Breast epithelium (tissue), 4 donors: Measurements from ENCODE around the gene MIER2. TPM values are rescaled to one million over a fixed set of nuclear protein-coding genes. Genes with fewer than 3 reads are reported as not detected.

Source experiments
- DNase-seq, 2 donors: peaks; one replicate each; pipeline ENCODE4 v3.0.0-alpha.2; 2019; ENCODE audit warnings: low spot score in 2 of 2
- H3K27ac ChIP-seq, 2 donors: fragments of 200-600 bp; sonication (generic) in 1 of 2; one replicate each; pipeline ENCODE4 v1.5.1; 2016 to 2019; ENCODE audit warnings: mild to moderate bottlenecking in 1 of 2
- H3K27me3 ChIP-seq, 2 donors: fragments of 200-600 bp; sonication (generic) in 1 of 2; one replicate each; pipeline versions ENCODE4 v1.5.1 to v1.6.0; 2017 to 2019; ENCODE audit warnings: control low read depth in 1 of 2, mild to moderate bottlenecking in 1 of 2
- H3K36me3 ChIP-seq: fragments of 200-600 bp; one replicate; pipeline ENCODE4 v1.5.1; 2019
- H3K4me1 ChIP-seq, 2 donors: fragments of 200-600 bp; sonication (generic); one replicate each; pipeline ENCODE4 v1.5.1; 2016 to 2019; ENCODE audit warnings: control low read depth in 1 of 2
- H3K4me3 ChIP-seq, 3 donors: fragments of 200-600 bp; sonication (generic); 1 replicate in 2 of 3; 2 replicates in 1 of 3; pipeline ENCODE4 v1.5.1; 2016 to 2019; ENCODE audit warnings: mild to moderate bottlenecking in 3 of 3, moderate library complexity in 2 of 3
- H3K9me3 ChIP-seq, 2 donors: fragments of 200-600 bp; sonication (generic) in 1 of 2; one replicate each; pipeline ENCODE4 v1.5.1; 2016 to 2019; ENCODE audit warnings: control low read depth in 1 of 2
- CTCF ChIP-seq, 3 donors: fragments of 450-650 bp; IDR thresholded peaks; one replicate each; pipeline ENCODE4 v1.5.1; 2016 to 2017; ENCODE audit warnings: antibody characterized with exemption in 3 of 3, mild to moderate bottlenecking in 3 of 3, moderate library complexity in 3 of 3
- POLR2A ChIP-seq: fragments of 450-650 bp; IDR thresholded peaks from one replicate; pipeline ENCODE4 v1.6.1; 2016; ENCODE audit warnings: antibody characterized with exemption, mild to moderate bottlenecking, moderate library complexity
- POLR2AphosphoS5 ChIP-seq, 3 donors: sonication (generic); formaldehyde crosslinking; IDR thresholded peaks; one replicate each; pipeline ENCODE4 v1.6.1; 2017; ENCODE audit warnings: antibody characterized with exemption in 3 of 3
- intact Hi-C: fragments of 100-400 bp; cut with DNase I; formaldehyde crosslinking; loops from one replicate; pipeline ENCODE4 v1.15.1; 2023; ENCODE audit warnings: low total_unique reads
- total RNA-seq, 3 donors: library from RNA; depleted of rRNA; stranded (reverse); fragments of >200 nt; gene quantifications; one replicate each; pipeline ENCODE4 v1.1.0, GENCODE V29; 2016

The MIER2 gene
- total RNA-seq, 3 donors from 2014 or later = 5.4 to 17.0 (median 12.8) TPM

- Histone ChIP-seq H3K36me3 (peaks cover 14% of the 10 kb centered on the region), H3K27me3 (no peaks in the 10 kb centered on the region), H3K4me1 (no peaks in the 10 kb centered on the region), H3K9me3 (no peaks in the 10 kb centered on the region), H3K27ac (no peak overlapping the region), H3K4me3 (no peak overlapping the region)
- TF ChIP-seq CTCF (IDR thresholded peaks at IDR 0.05) = no peak
- no peak for TF ChIP-seq POLR2A
- TF ChIP-seq POLR2AphosphoS5 (IDR thresholded peaks at IDR 0.05) = no peak
- DNase-seq = no peak
- intact Hi-C loops = no loop called here
Observed at GRCh38 chr19:324716-325115, 19.9 kb downstream of the MIER2 start.

- TF ChIP-seq POLR2A (no peak), POLR2AphosphoS5 (IDR thresholded peaks at IDR 0.05) (no peak)
- intact Hi-C loops = no loop called here
- H3K27ac ChIP-seq = no peak overlapping the region
- H3K36me3 ChIP-seq = peaks cover 8% of the 10 kb centered on the region
- no peaks in the 10 kb centered on the region for H3K9me3 ChIP-seq
- no peak overlapping the region for H3K4me3 ChIP-seq
- H3K4me1 ChIP-seq = no peaks in the 10 kb centered on the region
- no peak for DNase-seq
- H3K27me3 ChIP-seq = no peaks in the 10 kb centered on the region
Observed at GRCh38 chr19:322616-323015, 22.0 kb downstream of the MIER2 start.

DNA sequence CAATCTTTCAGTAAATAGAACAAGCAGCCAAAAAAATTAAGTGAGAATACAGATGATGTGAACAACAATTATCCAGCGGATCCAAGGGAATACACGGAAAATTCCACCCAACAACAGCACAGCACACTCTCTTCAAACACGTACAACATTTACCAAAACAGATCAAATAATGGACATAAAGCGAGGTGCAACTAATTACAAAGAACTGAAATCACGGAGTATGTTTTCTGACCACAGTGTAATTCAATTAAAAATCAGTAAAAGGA, 26.2 kb downstream of the MIER2 start:
- H3K27ac ChIP-seq = no peak overlapping the region
- TF ChIP-seq CTCF (IDR thresholded peaks at IDR 0.05) (no peak), POLR2AphosphoS5 (IDR thresholded peaks at IDR 0.05) (no peak), POLR2A (no peak)
- no peak overlapping the region for H3K4me3 ChIP-seq
- no peaks in the 10 kb centered on the region for H3K9me3 ChIP-seq
- intact Hi-C loops = no loop called here
- no peaks in the 10 kb centered on the region for H3K36me3 ChIP-seq
- no peaks in the 10 kb centered on the region for H3K4me1 ChIP-seq
- H3K27me3 ChIP-seq = no peaks in the 10 kb centered on the region
- DNase-seq = no peak

DNA sequence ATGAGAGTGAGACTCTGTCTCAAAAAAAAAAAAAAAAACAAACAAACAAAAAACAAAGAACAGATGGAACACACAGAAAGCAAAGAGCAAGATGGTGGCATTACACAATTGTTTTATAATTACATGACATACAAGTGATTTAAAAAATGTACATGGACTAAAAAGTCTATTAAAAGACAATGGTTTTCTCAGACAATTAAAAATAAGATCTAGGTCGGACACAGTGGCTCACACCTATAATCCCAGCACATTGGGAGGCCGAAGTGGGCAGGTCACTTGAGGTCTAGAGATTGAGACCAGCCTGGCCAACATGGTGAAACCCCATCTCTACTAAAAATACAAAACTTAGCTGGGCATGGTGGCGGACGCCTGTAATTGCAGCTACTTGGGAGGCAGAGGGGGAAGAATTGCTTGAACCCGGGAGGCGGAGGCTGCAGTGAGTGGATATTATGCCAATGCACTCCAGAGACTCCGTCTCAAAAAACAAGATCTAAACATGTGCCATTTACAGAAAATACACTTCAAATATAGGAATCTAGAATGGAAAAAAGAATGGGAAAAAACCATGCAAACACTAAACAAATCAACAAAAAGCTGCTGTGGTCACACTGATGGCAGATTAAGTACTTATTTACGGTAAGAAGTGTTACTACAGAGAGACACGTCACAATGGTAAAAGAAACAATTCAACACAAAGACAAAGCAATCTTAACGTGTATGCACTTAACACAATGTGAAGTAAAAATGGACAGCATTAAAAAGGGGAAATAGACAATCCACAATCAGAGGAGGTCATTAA, 26.7 kb downstream of the MIER2 start:
- Histone ChIP-seq H3K4me3 (no peak overlapping the region), H3K4me1 (no peaks in the 10 kb centered on the region), H3K36me3 (no peaks in the 10 kb centered on the region), H3K9me3 (no peaks in the 10 kb centered on the region), H3K27ac (no peak overlapping the region), H3K27me3 (no peaks in the 10 kb centered on the region)
- intact Hi-C loops = no loop called here
- TF ChIP-seq POLR2A (no peak), POLR2AphosphoS5 (IDR thresholded peaks at IDR 0.05) (no peak), CTCF (IDR thresholded peaks at IDR 0.05) (no peak)
- no peak for DNase-seq

DNA sequence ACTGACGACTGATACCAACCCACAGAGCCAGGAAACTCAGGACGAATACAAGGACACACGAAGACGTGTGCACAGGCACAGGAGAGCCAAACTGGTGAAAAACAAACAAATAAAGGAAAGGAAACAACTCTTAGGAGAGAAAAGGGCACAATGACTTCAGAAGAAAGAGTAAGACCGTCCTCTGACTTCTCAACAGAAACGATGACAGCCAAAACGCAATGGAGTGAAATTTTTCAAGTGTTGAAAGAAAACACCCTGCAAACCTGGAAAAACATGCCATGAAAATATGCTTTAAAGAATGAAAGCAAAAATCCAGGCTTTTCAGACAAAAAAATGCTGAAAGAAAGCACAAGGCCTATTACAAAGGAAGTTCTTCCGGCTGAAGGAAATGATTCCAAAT, 28.8 kb downstream of the MIER2 start:
- intact Hi-C loops = no loop called here
- DNase-seq = no peak
- Histone ChIP-seq H3K4me1 (no peaks in the 10 kb centered on the region), H3K9me3 (no peaks in the 10 kb centered on the region), H3K27ac (no peak overlapping the region), H3K27me3 (no peaks in the 10 kb centered on the region), H3K36me3 (no peaks in the 10 kb centered on the region), H3K4me3 (no peak overlapping the region)
- TF ChIP-seq POLR2A (no peak), POLR2AphosphoS5 (IDR thresholded peaks at IDR 0.05) (no peak), CTCF (IDR thresholded peaks at IDR 0.05) (no peak)
